IMR-90 (cell line): ENCODE measurements around the gene SMCO4. TPM values are rescaled to one million over a fixed set of nuclear protein-coding genes. Genes with fewer than 3 reads are reported as not detected.

Experiments used
- ATAC-seq: fragments of 200-7000 bp; cut with Tn5 transposase; 2 replicates; pipeline ENCODE4 v1.9.1; 2020; ENCODE audit warnings: low read depth, mild to moderate bottlenecking, moderate library complexity
- BruUV-seq: library from RNA; stranded (reverse); fragments of 400-500 nt; replicated peaks from 2 replicates; lab custom pipeline; 2021; lab: Mats Ljungman, UMichigan
- CTCF ChIA-PET: fragments of 300-600 bp; formaldehyde crosslinking; extraction: SDS; loops from one replicate; lab custom pipeline; 2021; ENCODE audit warnings: antibody characterized with exemption; lab: Yijun Ruan, JAX
- POLR2A ChIA-PET: fragments of 300-600 bp; sonication (Branson Sonifier 250); formaldehyde crosslinking; loops from one replicate; lab custom pipeline; 2022; ENCODE audit warnings: antibody characterized with exemption; ENCODE audit not compliant: unreplicated experiment; lab: Charles Lee
- DNase-seq: peaks from one replicate; pipeline ENCODE4 v3.0.0; 2013
- H2AFZ ChIP-seq: replicated peaks from 2 replicates; pipeline ENCODE3; 2013; ENCODE audit warnings: low read length, mild to moderate bottlenecking; ENCODE audit not compliant: poor library complexity
- H2AK5ac ChIP-seq: 2 replicates; pipeline ENCODE4 v1.6.1; 2013; ENCODE audit warnings: low read depth, low read length, inconsistent platforms
- H2AK9ac ChIP-seq: replicated peaks from 2 replicates; pipeline ENCODE3; 2013; ENCODE audit warnings: mild to moderate bottlenecking, low read depth, low read length, moderate library complexity; ENCODE audit not compliant: poor library complexity
- H2BK120ac ChIP-seq: 2 replicates; pipeline ENCODE4 v1.6.1; 2013; ENCODE audit warnings: low read depth, low read length, inconsistent platforms
- H2BK15ac ChIP-seq: 3 replicates; pipeline ENCODE4 v1.6.1; 2013; ENCODE audit warnings: low read depth, low read length, inconsistent platforms
- H2BK20ac ChIP-seq: 2 replicates; pipeline ENCODE4 v1.6.1; 2013; ENCODE audit warnings: low read depth, mild to moderate bottlenecking, inconsistent platforms, low read length, moderate library complexity
- H2BK5ac ChIP-seq: 2 replicates; pipeline ENCODE4 v1.6.1; 2013; ENCODE audit warnings: mild to moderate bottlenecking, low read depth, low read length, inconsistent platforms; ENCODE audit not compliant: poor library complexity, severe bottlenecking
- H3K14ac ChIP-seq: replicated peaks from 2 replicates; pipeline ENCODE4 v1.6.1; 2013; ENCODE audit warnings: low read depth, low read length, inconsistent platforms
- H3K18ac ChIP-seq: 2 replicates; pipeline ENCODE4 v1.6.1; 2013; ENCODE audit warnings: low read depth, low read length, control low read depth
- H3K23ac ChIP-seq: 2 replicates; pipeline ENCODE4 v1.6.1; 2013; ENCODE audit warnings: low read depth, low read length, inconsistent platforms
- H3K27ac ChIP-seq: 2 replicates; pipeline ENCODE4 v1.5.1; 2013; ENCODE audit warnings: mild to moderate bottlenecking, control low read depth, low read length; ENCODE audit not compliant: insufficient read depth
- H3K27me3 ChIP-seq: 2 replicates; pipeline ENCODE4 v1.6.1; 2013; ENCODE audit warnings: low read length; ENCODE audit not compliant: control insufficient read depth, insufficient read depth
- H3K36me3 ChIP-seq: 2 replicates; pipeline ENCODE4 v1.6.1; 2013; ENCODE audit warnings: low read length, mixed read lengths; ENCODE audit not compliant: control insufficient read depth, insufficient read depth
- H3K4ac ChIP-seq: 2 replicates; pipeline ENCODE4 v1.6.1; 2013; ENCODE audit warnings: low read depth, low read length, inconsistent platforms
- H3K4me1 ChIP-seq: 2 replicates; pipeline ENCODE4 v1.6.1; 2013; ENCODE audit warnings: low read length, mixed read lengths; ENCODE audit not compliant: control insufficient read depth, insufficient read depth
- H3K4me2 ChIP-seq: 2 replicates; pipeline ENCODE4 v1.6.1; 2013; ENCODE audit warnings: low read depth, mild to moderate bottlenecking, control low read depth, low read length, moderate library complexity
- H3K4me3 ChIP-seq: 2 replicates; pipeline ENCODE4 v1.5.1; 2013; ENCODE audit warnings: low read depth, mild to moderate bottlenecking, control low read depth, low read length, moderate library complexity; ENCODE audit not compliant: insufficient read depth
- H3K56ac ChIP-seq: 2 replicates; pipeline ENCODE4 v1.6.1; 2013; ENCODE audit warnings: low read length, inconsistent platforms; ENCODE audit not compliant: insufficient read depth; ENCODE audit errors: extremely low read depth
- H3K79me1 ChIP-seq, 2 experiments: 2 replicates each; pipeline ENCODE4 v1.6.1; 2013; ENCODE audit warnings: low read length in 2 of 2, inconsistent platforms in 1 of 2, low read depth in 1 of 2
- H3K9ac ChIP-seq: 2 replicates; pipeline ENCODE4 v1.6.1; 2013; ENCODE audit warnings: low read depth, low read length, control low read depth
- H3K9me1 ChIP-seq: 2 replicates; pipeline ENCODE4 v1.6.1; 2013; ENCODE audit warnings: low read length, inconsistent platforms; ENCODE audit not compliant: insufficient read depth
- H3K9me3 ChIP-seq: 2 replicates; pipeline ENCODE4 v1.6.1; 2013; ENCODE audit warnings: low read length; ENCODE audit not compliant: control insufficient read depth, insufficient read depth
- H4K20me1 ChIP-seq: 2 replicates; pipeline ENCODE4 v1.6.1; 2013; ENCODE audit warnings: low read length, inconsistent platforms; ENCODE audit not compliant: insufficient read depth
- H4K5ac ChIP-seq: 2 replicates; pipeline ENCODE4 v1.6.1; 2013; ENCODE audit warnings: mild to moderate bottlenecking, low read depth, low read length, control low read depth
- H4K8ac ChIP-seq, 2 experiments: 2 replicates each; pipeline ENCODE4 v1.6.1; 2013; ENCODE audit warnings: low read depth in 2 of 2, low read length in 2 of 2, control low read depth in 1 of 2, inconsistent platforms in 1 of 2
- H4K91ac ChIP-seq: 2 replicates; pipeline ENCODE4 v1.6.1; 2013; ENCODE audit warnings: low read depth, low read length, inconsistent platforms; ENCODE audit not compliant: insufficient read depth
- CTCF ChIP-seq: conservative IDR thresholded peaks from 2 replicates; pipeline ENCODE4 v1.5.1; 2012; ENCODE audit warnings: mild to moderate bottlenecking, low read depth, low read length, improper control_type of control experiment
- FOS ChIP-seq: fragments of 150-350 bp; IDR thresholded peaks from 2 replicates; pipeline ENCODE4 v1.6.1; 2016; ENCODE audit warnings: low read depth, low read length
- MAFK ChIP-seq: IDR thresholded peaks from 2 replicates; pipeline ENCODE4 v1.6.1; 2012; ENCODE audit warnings: low read depth, low read length, improper control_type of control experiment
- MXI1 ChIP-seq: IDR thresholded peaks from 2 replicates; pipeline ENCODE4 v1.6.1; 2012; ENCODE audit warnings: low read depth, mild to moderate bottlenecking, low read length, moderate library complexity, borderline replicate concordance
- NFE2L2 ChIP-seq: fragments of 150-350 bp; IDR thresholded peaks from 2 replicates; pipeline ENCODE4 v1.6.1; 2016; ENCODE audit warnings: low read depth, mild to moderate bottlenecking, low read length
- RAD21 ChIP-seq: IDR thresholded peaks from 2 replicates; pipeline ENCODE4 v1.6.1; 2012; ENCODE audit warnings: low read length, improper control_type of control experiment
- SMC3 ChIP-seq: fragments of 150-350 bp; IDR thresholded peaks from 2 replicates; pipeline ENCODE4 v1.6.1; 2016; ENCODE audit warnings: low read depth, mild to moderate bottlenecking, antibody characterized with exemption, low read length, moderate library complexity
- WGBS, 2 experiments: methylation state at CpG; one replicate each; pipeline versions ENCODE4 v1.1.5 to v1.1.7; 2013; ENCODE audit warnings: missing lambda C conversion rate in 2 of 2; ENCODE audit not compliant: insufficient read length in 1 of 2; ENCODE audit errors: extremely low coverage in 2 of 2; 5-methylcytosine and 5-hydroxymethylcytosine counted together
- dilution Hi-C: fragments of 300-500 bp; cut with HindIII; formaldehyde crosslinking; loops from one replicate; pipeline ENCODE4 v1.14.3; 2018; ENCODE audit warnings: low sequenced_read_pairs; ENCODE audit not compliant: unreplicated experiment
- in situ Hi-C: fragments of 300-500 bp; cut with MboI; formaldehyde crosslinking; loops from 3 replicates; pipeline ENCODE4 v1.14.3; 2019; ENCODE audit warnings: low sequenced_read_pairs, inconsistent platforms, mixed read lengths
- intact Hi-C: fragments of 100-400 bp; cut with micrococcal nuclease; formaldehyde crosslinking; loops from 2 replicates; pipeline ENCODE4 v1.10.0; 2022
- polyA plus RNA-seq, 3 experiments: library from polyadenylated mRNA; depleted of rRNA; stranded (reverse); fragments of >200 nt; gene quantifications; 2 replicates each; pipeline ENCODE4 v1.2.3, GENCODE V29; 2012; ENCODE audit warnings: low replicate concordance in 1 of 3
- total RNA-seq: library from RNA; depleted of rRNA; stranded (reverse); fragments of >200 nt; gene quantifications from 2 replicates; pipeline ENCODE4 v1.2.3, GENCODE V29; 2012
- TF ChIP-seq, protein P1 (sequence below): fragments of 150-350 bp; IDR thresholded peaks from 2 replicates; pipeline ENCODE4 v1.6.1; 2016; ENCODE audit warnings: low read depth, mild to moderate bottlenecking, low read length, moderate library complexity, borderline replicate concordance
- TF ChIP-seq, protein P2 (sequence below): fragments of 150-350 bp; IDR thresholded peaks from 2 replicates; pipeline ENCODE4 v1.6.1; 2017; ENCODE audit warnings: mild to moderate bottlenecking, antibody characterized with exemption, low read length, low read depth

The SMCO4 gene
- total and polyA plus RNA-seq, 2 of the 4 experiments (the other 2 are of a cell fraction), result 2.2 to 17.7 TPM

GRCh38 chr11:93507517-93507916, 35.7 kb downstream of the SMCO4 start:
- Histone ChIP-seq H3K23ac (no peak overlapping the region), H4K91ac (no peak overlapping the region), H3K18ac (no peak overlapping the region), H2AK9ac (no peak overlapping the region), H4K5ac (no peak overlapping the region), H2AK5ac (no peak overlapping the region), H3K9ac (no peak overlapping the region), H3K9me1 (peaks cover 5% of the 10 kb centered on the region; the same call in 1 of the 2 replicates), H4K8ac (no peak overlapping the region), H3K56ac (no peak overlapping the region), H3K4me2 (no peak overlapping the region), H3K27me3 (no peaks in the 10 kb centered on the region), H3K27ac (no peak overlapping the region), H3K36me3 (0 out of 2 replicates have a peak, but pooled peaks cover 1% of the 10 kb centered on the region), H2BK120ac (no peak overlapping the region), H3K4me1 (no peaks in the 10 kb centered on the region), H2BK20ac (no peak overlapping the region), H2BK5ac (no peak overlapping the region), H3K9me3 (no peaks in the 10 kb centered on the region), H3K79me1 (no peaks in the 10 kb centered on the region), H2AFZ (no peak overlapping the region), H3K14ac (no peak overlapping the region), H3K4ac (no peak overlapping the region), H2BK15ac (no peak overlapping the region), H3K4me3 (no peak overlapping the region), H4K20me1 (no peaks in the 10 kb centered on the region)
- dilution Hi-C loops, result no loop called here
- intact Hi-C loops, result no loop called here
- DNase-seq (no peak), ATAC-seq (no peak)
- BruUV-seq, result no TSS peak
- no peak for TF ChIP-seq SMC3
- TF ChIP-seq CTCF, result no peak
- no peak for TF ChIP-seq RAD21
- TF ChIP-seq NFE2L2, result no peak
- TF ChIP-seq MXI1, result no peak
- TF ChIP-seq, protein P1, sequence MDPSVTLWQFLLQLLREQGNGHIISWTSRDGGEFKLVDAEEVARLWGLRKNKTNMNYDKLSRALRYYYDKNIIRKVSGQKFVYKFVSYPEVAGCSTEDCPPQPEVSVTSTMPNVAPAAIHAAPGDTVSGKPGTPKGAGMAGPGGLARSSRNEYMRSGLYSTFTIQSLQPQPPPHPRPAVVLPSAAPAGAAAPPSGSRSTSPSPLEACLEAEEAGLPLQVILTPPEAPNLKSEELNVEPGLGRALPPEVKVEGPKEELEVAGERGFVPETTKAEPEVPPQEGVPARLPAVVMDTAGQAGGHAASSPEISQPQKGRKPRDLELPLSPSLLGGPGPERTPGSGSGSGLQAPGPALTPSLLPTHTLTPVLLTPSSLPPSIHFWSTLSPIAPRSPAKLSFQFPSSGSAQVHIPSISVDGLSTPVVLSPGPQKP, result no peak
- TF ChIP-seq MAFK, result no peak
- no peak for TF ChIP-seq FOS
- TF ChIP-seq, protein P2, sequence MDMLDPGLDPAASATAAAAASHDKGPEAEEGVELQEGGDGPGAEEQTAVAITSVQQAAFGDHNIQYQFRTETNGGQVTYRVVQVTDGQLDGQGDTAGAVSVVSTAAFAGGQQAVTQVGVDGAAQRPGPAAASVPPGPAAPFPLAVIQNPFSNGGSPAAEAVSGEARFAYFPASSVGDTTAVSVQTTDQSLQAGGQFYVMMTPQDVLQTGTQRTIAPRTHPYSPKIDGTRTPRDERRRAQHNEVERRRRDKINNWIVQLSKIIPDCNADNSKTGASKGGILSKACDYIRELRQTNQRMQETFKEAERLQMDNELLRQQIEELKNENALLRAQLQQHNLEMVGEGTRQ, result no peak
- POLR2A ChIA-PET, result no interaction called here
- WGBS, 2 experiments, result no CpG with 5 or more reads among the region's 1 CpG
- CTCF ChIA-PET, result no interaction called here
- in situ Hi-C loops, result no loop called here
